HG03097 (cell line): ENCODE data around the gene IGDCC3.

ENCODE experiments used
- ATAC-seq: cut with Tn5 transposase; IDR thresholded peaks from one replicate; pipeline ENCODE4 v1.9.1; 2021; ENCODE audit not compliant: unreplicated experiment, low FRiP score

The IGDCC3 gene

GRCh38 chr15:65377976-65378366, at the start of gene IGDCC3:
TSS of gene IGDCC3 (minus strand) at chr15:65378002. CDS start at chr15:65377788, 214 bp downstream.
- ATAC-seq: no peak

DNA sequence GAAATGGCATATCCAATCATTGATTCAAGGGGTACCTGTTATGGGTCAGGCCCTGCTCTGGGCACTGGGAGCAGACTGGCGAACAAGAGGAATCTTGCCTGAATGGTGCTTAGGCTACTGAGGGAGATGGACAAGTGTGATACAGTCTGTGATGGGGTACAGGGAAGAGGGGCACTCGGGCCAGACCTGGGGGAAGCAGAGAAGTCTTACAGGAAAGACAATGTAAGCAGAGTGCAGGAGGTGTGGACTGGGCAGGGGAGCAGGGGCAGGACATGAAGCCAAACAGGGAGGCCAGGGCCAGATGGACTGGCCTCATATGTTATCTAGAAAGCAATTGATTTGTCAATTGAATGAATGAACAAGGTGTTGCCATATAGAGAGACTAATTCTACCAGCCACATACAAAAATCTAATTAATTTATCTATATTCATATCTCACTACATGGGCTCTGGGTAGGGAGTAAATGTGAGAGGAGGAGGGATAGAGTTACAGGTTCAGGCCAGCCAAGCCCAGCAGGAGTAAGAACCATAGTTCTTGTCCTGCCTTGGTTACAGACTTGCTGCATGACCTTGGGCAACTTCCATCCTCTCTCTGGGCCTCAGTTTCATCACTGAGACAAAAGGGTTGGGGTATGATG, 48.5 kb upstream of the IGDCC3 start:
- ATAC-seq: no peak

DNA sequence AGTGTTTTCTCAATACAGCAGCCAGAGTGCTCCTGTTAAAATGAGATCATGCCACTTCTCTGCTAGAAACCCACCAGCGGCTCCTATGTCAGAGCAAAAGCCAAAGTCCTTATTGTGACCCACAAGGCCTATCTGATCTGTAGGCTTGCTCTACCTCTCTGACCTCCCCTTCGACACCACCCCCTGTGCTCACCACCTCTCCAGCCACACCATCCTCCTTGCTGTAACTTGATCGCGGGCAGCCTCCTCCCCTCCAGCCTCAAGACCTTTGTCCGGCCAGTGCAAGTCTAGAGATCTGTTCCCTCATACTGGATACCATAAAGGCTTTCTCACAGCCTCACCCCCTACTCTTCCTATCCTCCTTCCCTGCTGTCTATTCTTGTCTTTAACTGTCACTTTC, 46.9 kb upstream of the IGDCC3 start:
- no peak for ATAC-seq

DNA sequence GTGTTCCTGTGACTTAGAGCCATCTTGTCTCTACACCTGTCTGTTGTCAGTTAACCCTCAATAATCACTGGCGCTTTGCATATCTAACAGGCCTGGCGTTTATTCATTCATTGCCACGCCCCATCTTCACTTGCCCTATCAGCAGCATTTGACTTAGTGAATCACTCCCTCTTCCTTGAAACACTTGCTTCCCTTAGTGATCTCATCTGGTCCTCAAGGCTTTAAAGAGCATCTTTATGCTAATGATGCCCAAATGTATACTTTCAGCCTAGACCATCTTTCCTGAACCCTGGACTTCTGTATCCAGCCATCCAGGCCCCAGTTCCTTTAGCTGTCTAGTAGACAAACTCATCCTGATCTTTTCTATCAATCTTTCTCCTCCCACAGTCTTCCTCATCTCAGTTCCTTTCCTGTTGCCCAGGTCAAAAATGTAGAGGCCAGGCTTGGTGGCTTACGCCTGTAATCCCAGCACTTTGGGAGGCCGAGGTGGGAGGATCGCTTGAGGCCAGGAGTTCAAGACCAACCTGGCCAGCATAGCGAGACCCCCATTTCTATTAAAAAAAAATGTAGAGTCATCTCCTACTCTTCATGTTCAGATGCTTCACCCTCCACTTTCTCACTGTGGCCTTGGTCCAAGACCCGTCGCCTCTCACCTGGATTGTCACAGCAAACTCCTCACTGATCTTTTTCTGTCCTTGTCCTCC, 46.3 kb upstream of the IGDCC3 start:
- ATAC-seq: no peak

DNA sequence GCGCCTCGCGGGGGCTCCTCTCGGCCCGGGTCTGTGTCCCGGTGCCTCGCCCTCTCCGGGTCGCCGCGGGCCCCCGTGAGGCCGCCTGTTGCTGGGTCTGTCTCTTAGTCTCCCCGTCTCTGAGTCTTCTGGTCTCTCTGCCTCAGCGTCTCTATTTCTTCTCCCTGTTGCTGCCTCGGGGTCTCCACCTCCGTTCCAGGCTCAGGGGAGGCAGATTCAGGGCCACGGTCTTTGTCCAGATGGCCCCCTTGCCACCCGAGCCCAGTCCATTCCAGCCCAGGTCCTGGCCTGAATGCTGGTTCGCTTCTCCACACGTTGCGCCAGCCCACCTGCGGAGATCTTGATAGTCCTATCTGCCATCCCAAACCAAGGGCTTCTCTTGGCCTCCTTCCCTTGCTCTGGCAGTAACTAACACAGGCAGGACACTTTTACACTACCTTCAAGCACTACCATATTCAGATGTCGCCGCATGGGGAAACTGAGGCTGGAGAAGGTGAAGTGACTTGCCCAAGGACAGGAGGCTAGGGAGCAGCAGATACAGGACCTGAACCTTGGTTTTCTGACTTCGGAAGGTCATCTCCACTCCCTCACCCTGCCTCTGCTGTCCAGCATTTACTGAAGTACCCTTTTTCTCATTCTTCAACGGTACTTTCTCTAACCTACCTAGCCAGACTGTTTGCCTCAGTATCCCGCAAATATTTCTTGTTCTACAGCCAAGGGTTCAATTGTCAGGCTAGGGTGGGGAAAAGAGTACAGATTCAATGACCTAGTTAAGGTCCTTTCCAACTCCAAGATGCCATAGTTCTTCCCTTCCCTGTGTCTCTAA, 45.6 kb upstream of the IGDCC3 start:
- ATAC-seq: no peak

GRCh38 chr15:65421360-65422215, 43.8 kb upstream of the IGDCC3 start:
- no peak for ATAC-seq

- ATAC-seq: no peak
These were observed 43.2 kb upstream of the IGDCC3 start for GRCh38 chr15:65420975-65421359.

DNA sequence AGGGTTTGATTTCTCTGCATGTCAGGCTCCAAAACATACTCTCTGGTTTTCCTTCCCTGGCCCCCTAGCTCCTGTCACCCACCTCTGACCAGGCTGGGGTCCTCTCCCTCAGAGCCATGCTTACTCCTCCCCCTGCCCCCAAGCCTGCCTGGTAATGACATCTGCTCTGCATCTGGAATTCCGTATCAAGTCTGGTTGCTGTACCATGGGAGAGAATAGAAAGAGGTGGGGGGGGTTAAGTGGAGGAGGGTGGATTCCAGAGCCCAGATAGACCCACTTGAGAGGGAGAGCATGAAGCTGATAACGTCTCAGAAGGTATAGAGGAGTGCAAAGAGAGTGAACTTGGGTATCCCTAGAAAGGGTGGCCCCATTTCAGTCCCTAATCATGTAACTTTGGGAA, 40.8 kb upstream of the IGDCC3 start:
- no peak for ATAC-seq

- ATAC-seq: no peak
These were observed 39.1 kb upstream of the IGDCC3 start for GRCh38 chr15:65416845-65417416.

DNA sequence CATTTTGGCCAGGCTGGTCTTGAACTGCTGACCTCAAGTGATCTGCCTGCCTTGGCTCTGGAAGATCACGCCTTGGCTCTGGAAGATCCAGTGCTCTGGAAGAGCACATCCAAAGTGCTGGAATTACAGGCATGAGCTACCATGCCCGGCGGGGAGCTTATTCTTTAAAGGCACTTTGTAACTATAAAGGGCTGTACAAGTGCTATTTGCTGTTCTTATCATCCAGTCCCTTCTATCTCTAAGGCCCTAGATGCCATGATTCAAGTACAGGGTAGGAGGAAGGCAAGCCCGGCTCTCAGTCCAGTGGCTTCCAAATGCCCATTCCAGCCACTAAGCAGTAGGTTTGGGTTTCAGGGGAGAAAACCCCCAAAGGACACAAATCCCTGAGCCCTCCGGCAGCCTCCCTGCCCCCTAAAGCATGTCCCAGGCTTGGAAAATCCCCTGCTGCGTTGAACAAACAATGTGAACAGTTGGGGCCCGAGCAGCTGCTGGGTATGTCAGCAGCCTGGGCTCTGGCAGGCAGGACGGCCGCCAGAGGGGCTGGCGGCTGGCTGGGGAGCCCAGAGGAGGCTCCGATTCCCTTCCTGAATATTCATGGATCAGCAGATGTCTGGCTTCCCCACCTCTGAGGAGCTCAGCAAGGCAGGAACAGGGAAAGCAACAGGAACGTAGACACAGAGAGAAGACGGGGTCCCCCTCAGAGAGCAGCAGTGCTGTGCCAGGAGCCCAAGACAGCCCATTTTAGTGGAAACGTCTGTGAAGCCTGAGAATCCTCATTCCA, 37.2 kb upstream of the IGDCC3 start:
- no peak for ATAC-seq

GRCh38 chr15:65413760-65414144, 36.0 kb upstream of the IGDCC3 start:
- ATAC-seq: no peak

DNA sequence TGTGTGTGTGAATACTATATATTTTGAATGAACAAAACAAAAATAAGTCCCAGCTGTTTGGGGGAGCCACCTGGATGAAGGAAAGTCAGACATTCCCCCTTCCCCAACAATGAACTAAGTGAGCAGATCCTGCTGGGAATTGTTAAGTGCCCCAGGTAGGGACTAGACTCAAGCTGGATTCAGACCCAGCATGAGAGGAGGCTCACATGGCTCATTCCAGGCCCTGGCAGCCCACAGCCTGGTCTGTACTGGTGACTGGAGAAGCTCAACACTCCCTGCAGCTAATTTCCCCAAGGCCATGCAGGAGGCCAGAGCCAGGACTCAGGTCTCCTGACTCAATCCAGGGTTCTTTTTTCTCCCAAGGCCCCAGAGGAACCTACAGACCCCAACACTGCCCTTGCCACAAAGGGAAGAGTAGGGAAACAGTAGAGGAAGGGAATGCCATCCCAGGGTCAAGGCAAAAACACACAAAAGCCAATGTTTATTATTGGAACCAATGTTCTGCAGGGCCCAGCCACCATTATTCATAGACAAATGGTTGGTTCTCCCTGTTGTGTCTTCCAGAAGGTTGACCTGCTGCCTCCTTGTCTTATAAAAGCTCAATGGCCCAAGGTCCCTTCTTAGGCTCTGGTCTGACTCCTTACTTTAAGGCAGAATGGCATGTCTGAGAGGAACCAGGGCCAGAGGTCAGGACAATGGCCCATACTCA, 35.4 kb upstream of the IGDCC3 start:
- ATAC-seq: no peak

GRCh38 chr15:65412556-65412955, 34.8 kb upstream of the IGDCC3 start:
- no peak for ATAC-seq

- ATAC-seq: no peak
These were observed 33.8 kb upstream of the IGDCC3 start for GRCh38 chr15:65411465-65412071.

- no peak for ATAC-seq
These were observed 33.2 kb upstream of the IGDCC3 start for GRCh38 chr15:65410972-65411371.

GRCh38 chr15:65410036-65410435, 32.2 kb upstream of the IGDCC3 start:
- no peak for ATAC-seq

- ATAC-seq: no peak
These were observed 31.3 kb upstream of the IGDCC3 start for GRCh38 chr15:65409036-65409631.

GRCh38 chr15:65408324-65409035, 30.7 kb upstream of the IGDCC3 start:
- ATAC-seq: no peak
